GM12878 (cell line): Measurements from ENCODE around the gene IL11. TPM values are rescaled to one million over a fixed set of nuclear protein-coding genes. Genes with fewer than 3 reads are reported as not detected.
A peak's percentile ranks its signal among the peaks of the same experiment; 100 is the strongest.

Experiments used
- ATAC-seq: fragments of 200-7000 bp; cut with Tn5 transposase; 3 replicates; pipeline ENCODE4 v1.9.1; 2020; ENCODE audit warnings: mild to moderate bottlenecking, moderate library complexity
- BruUV-seq: library from RNA; stranded (reverse); fragments of 400-500 nt; replicated peaks from 2 replicates; lab custom pipeline; 2021; lab: Mats Ljungman, UMichigan
- CTCF ChIA-PET: fragments of 300-600 bp; sonication (Branson Sonifier 250); formaldehyde crosslinking; extraction: SDS; loops from one replicate; lab custom pipeline; 2021; ENCODE audit warnings: inconsistent platforms; lab: Yijun Ruan, JAX
- POLR2A ChIA-PET: fragments of 350-600 bp; formaldehyde crosslinking; extraction: SDS; loops from one replicate; lab custom pipeline; 2021; ENCODE audit warnings: inconsistent platforms; lab: Charles Lee
- RAD21 ChIA-PET: fragments of 300-600 bp; sonication (Branson Sonifier 250); formaldehyde crosslinking; loops from one replicate; lab custom pipeline; 2023; ENCODE audit warnings: antibody characterized with exemption; ENCODE audit not compliant: unreplicated experiment; lab: Charles Lee
- SMC1A ChIA-PET: fragments of 300-600 bp; sonication (Branson Sonifier 250); formaldehyde crosslinking; loops from one replicate; lab custom pipeline; 2023; ENCODE audit not compliant: unreplicated experiment, uncharacterized antibody; lab: Charles Lee
- DNase-seq: peaks from one replicate; pipeline ENCODE4 v3.0.0-alpha.2; 2011; ENCODE audit warnings: low read depth, low spot score
- FAIRE-seq: peaks from 3 replicates; lab custom pipeline; 2011; peaks lifted over from hg19 to GRCh38; lab: Jason Lieb, UNC
- H2AFZ ChIP-seq: 2 replicates; pipeline ENCODE4 v1.6.0; 2011; ENCODE audit warnings: low read depth, low read length, control low read depth; ENCODE audit not compliant: control insufficient read depth
- H3K27ac ChIP-seq: 2 replicates; pipeline ENCODE4 v1.5.1; 2011; ENCODE audit warnings: control low read depth; ENCODE audit not compliant: control insufficient read depth, insufficient read depth
- H3K27me3 ChIP-seq, 2 experiments: replicated peaks in 1 of 2; 2 replicates each; pipeline versions ENCODE4 v1.6.0 to v1.6.1; 2011; ENCODE audit warnings: low read length in 1 of 2; ENCODE audit not compliant: control insufficient read depth in 2 of 2, insufficient read depth in 2 of 2
- H3K36me3 ChIP-seq, 2 experiments: 2 replicates each; pipeline ENCODE4 v1.5.1; 2011; ENCODE audit warnings: low read length in 1 of 2; ENCODE audit not compliant: control insufficient read depth in 2 of 2, insufficient read depth in 2 of 2
- H3K4me1 ChIP-seq: 2 replicates; pipeline ENCODE4 v1.6.1; 2011; ENCODE audit warnings: mild to moderate bottlenecking, low read length, moderate library complexity, mixed read lengths; ENCODE audit not compliant: control insufficient read depth, insufficient read depth
- H3K4me2 ChIP-seq: 2 replicates; pipeline ENCODE4 v1.6.0; 2011; ENCODE audit warnings: control low read depth; ENCODE audit not compliant: control insufficient read depth, insufficient read depth
- H3K4me3 ChIP-seq: fragments of 200-600 bp; sonication (generic); 2 replicates; pipeline ENCODE4 v1.5.1; 2016
- H3K79me2 ChIP-seq: 2 replicates; pipeline ENCODE4 v1.6.0; 2011; ENCODE audit warnings: low read length; ENCODE audit not compliant: control insufficient read depth, insufficient read depth
- H3K9ac ChIP-seq: 2 replicates; pipeline ENCODE4 v1.8.0; 2011; ENCODE audit warnings: low read length, control low read depth, mixed read lengths; ENCODE audit not compliant: control insufficient read depth, insufficient read depth
- H3K9me3 ChIP-seq: replicated peaks from 3 replicates; pipeline ENCODE4 v1.5.1; 2011; ENCODE audit warnings: mild to moderate bottlenecking, low read length; ENCODE audit not compliant: control insufficient read depth, insufficient read depth
- H4K20me1 ChIP-seq: 2 replicates; pipeline ENCODE4 v1.6.0; 2011; ENCODE audit not compliant: control insufficient read depth, insufficient read depth
- E2F8 ChIP-seq: fragments of 450-650 bp; IDR thresholded peaks from 2 replicates; pipeline ENCODE4 v1.6.1; 2018; ENCODE audit warnings: mild to moderate bottlenecking, low read depth, moderate library complexity; ENCODE audit not compliant: partially characterized antibody
- ETV6 ChIP-seq, 2 experiments: fragments of 450-650 bp in 1 of 2; IDR thresholded peaks in 1 of 2; conservative IDR thresholded peaks in 1 of 2; 2 replicates each; pipeline ENCODE4 v1.6.1; 2014; ENCODE audit warnings: antibody characterized with exemption in 1 of 2, borderline replicate concordance in 1 of 2, low read depth in 1 of 2, mild to moderate bottlenecking in 1 of 2, moderate library complexity in 1 of 2
- IKZF1 ChIP-seq: fragments of 450-650 bp; conservative IDR thresholded peaks from 2 replicates; pipeline ENCODE4 v1.6.1; 2017; ENCODE audit warnings: antibody characterized with exemption, mild to moderate bottlenecking
- JUNB ChIP-seq: IDR thresholded peaks from 2 replicates; pipeline ENCODE4 v1.6.1; 2016; ENCODE audit warnings: antibody characterized with exemption, mild to moderate bottlenecking
- MEF2B ChIP-seq: fragments of 450-650 bp; IDR thresholded peaks from 2 replicates; pipeline ENCODE4 v1.6.1; 2018; ENCODE audit warnings: mild to moderate bottlenecking, moderate library complexity; ENCODE audit not compliant: partially characterized antibody, poor library complexity, severe bottlenecking
- MXI1 ChIP-seq: fragments of 150-350 bp; IDR thresholded peaks from 2 replicates; pipeline ENCODE4 v1.6.1; 2011; ENCODE audit warnings: low read depth, mild to moderate bottlenecking, inconsistent platforms, low read length, improper control_type of control experiment
- NFYB ChIP-seq: IDR thresholded peaks from 2 replicates; pipeline ENCODE4 v1.6.1; 2011; ENCODE audit warnings: low read depth, mild to moderate bottlenecking, low read length, improper control_type of control experiment, moderate library complexity; ENCODE audit not compliant: insufficient read depth
- POU2F2 ChIP-seq: IDR thresholded peaks from 3 replicates; pipeline ENCODE4 v1.6.1; 2011; ENCODE audit warnings: low read depth, mild to moderate bottlenecking, low read length, borderline replicate concordance
- RUNX3 ChIP-seq: IDR thresholded peaks from 2 replicates; pipeline ENCODE4 v1.6.1; 2012; ENCODE audit warnings: low read length, inconsistent platforms
- SRF ChIP-seq, 2 experiments: IDR thresholded peaks; 2 replicates each; pipeline ENCODE4 v1.6.1; 2011; ENCODE audit warnings: low read depth in 2 of 2, low read length in 2 of 2, mild to moderate bottlenecking in 1 of 2, moderate library complexity in 1 of 2
- SUPT20H ChIP-seq: IDR thresholded peaks from 2 replicates; pipeline ENCODE4 v1.6.1; 2011; ENCODE audit warnings: low read depth, mild to moderate bottlenecking, low read length, moderate library complexity, borderline replicate concordance; ENCODE audit not compliant: control insufficient read depth
- ZNF274 ChIP-seq: IDR thresholded peaks from one replicate; pipeline ENCODE4 v1.8.0; 2011; ENCODE audit not compliant: insufficient read length, insufficient read depth
- ZSCAN29 ChIP-seq: fragments of 450-650 bp; IDR thresholded peaks from 2 replicates; pipeline ENCODE4 v1.6.1; 2017; ENCODE audit warnings: mild to moderate bottlenecking, moderate library complexity
- WGBS: methylation state at CpG from one replicate; pipeline ENCODE4 v1.1.6; 2016; ENCODE audit warnings: low lambda C conversion rate; ENCODE audit not compliant: insufficient replicate concordance, insufficient coverage; ENCODE audit errors: missing lambda C conversion rate; 5-methylcytosine and 5-hydroxymethylcytosine counted together
- in situ Hi-C: fragments of 300-500 bp; cut with MboI; formaldehyde crosslinking; loops from 9 replicates; pipeline ENCODE4 v1.14.3; 2018; ENCODE audit warnings: mixed read lengths
- intact Hi-C: fragments of 100-400 bp; cut with micrococcal nuclease; formaldehyde crosslinking; loops from one replicate; pipeline ENCODE4 v1.14.2; 2022; ENCODE audit not compliant: unreplicated experiment
- polyA plus RNA-seq, 11 experiments: library from polyadenylated mRNA; depleted of rRNA in 4 of 11; unstranded in 6 of 11; stranded (reverse) in 5 of 11; fragments of >200 nt; fragmentation: Nextera tagmentation in 4 of 11; fragmentation: Illumina TruSeq in 1 of 11; extraction: Ambion mirVana in 4 of 11; extraction: Trizol in 1 of 11; gene quantifications; 1 replicate in 1 of 11; 2 replicates in 10 of 11; pipeline versions ENCODE4 v1.2.1 to v1.2.3, GENCODE V29; 2011 to 2016; ENCODE audit warnings: inconsistent platforms in 2 of 11, missing spikeins in 2 of 11, low read depth in 1 of 11
- total RNA-seq, 4 experiments: library from RNA; depleted of rRNA in 3 of 4; stranded (reverse); fragments of >200 nt in 3 of 4; fragmentation: Illumina TruSeq in 1 of 4; extraction: Trizol in 1 of 4; gene quantifications; 2 replicates each; pipeline versions ENCODE4 v1.2.1 to v1.2.3, GENCODE V29; 2013 to 2021
- TF ChIP-seq, protein P1 (sequence below): fragments of 450-650 bp; IDR thresholded peaks from 2 replicates; pipeline ENCODE4 v1.6.1; 2017; ENCODE audit warnings: mild to moderate bottlenecking, moderate library complexity

The IL11 gene
- total and polyA plus RNA-seq, 10 of the 15 experiments (the other 5 are each of a cell fraction or from before 2014, with no cell fraction given), result 0.15 TPM; not detected in 9

DNA sequence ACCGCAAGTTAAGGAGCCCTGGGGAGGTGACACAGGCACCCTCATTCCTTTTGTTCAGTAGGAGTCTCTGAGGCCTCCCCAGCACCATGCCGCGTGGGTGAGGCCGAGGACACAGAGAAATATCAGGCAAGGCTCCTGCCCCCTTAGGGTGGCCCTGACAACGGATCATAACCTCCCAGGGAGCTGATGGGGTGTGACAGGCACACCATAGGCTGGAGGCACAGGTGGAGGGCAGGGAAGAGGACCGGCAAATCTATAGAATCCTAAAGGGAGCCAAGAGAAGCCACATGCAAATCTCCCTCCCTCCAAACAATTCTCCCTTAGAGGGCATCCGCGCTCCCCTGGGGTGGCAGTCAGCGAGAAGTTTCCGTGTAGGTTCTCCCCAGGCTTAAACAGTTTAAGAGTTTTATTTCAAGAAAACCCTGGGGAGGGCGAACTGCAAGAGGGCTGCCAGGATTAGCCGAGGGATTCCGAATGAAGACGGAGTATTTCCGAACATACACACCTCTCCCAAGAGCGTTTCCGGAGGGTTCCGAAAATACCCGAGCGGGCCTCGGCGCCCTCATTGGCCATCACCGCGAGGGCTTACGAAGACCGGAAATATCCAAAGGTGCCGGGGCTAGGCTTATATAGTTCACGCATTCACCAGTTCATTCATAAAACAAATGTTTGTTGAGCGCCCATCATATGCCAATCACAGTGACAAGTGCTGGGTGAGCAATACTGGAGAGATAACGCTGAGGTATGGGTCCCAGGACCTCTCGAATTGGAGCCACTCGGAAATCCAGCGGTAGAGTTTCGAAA, 14.9 kb upstream of the IL11 start:
- peak overlapping the region; percentile 74 for H3K4me2 ChIP-seq
- H3K9ac ChIP-seq, result peak overlapping the region; percentile 77
- H2AFZ ChIP-seq, result peak overlapping the region; percentile 94
- ChIA-PET SMC1A (interaction anchor here (1.0 to 3.1 kb wide), 5 partner anchors 21 to 244 kb away, joined by 3 to 22 read pairs (median 3); partner anchors contain the start of gene KMT5C), CTCF (interaction anchor here (0.6 to 3.4 kb wide), 12 partner anchors 12 to 264 kb away, joined by 3 to 49 read pairs (median 4); partner anchors contain the start of genes HSPBP1, KMT5C, PPP6R1 and ZNF865), POLR2A (interaction anchor here (0.5 to 3.1 kb wide), 14 partner anchors 15 to 269 kb away, joined by 3 to 26 read pairs (median 5); partner anchors contain the start of genes FIZ1, HSPBP1, KMT5C and PPP6R1), RAD21 (interaction anchor here (1.5 to 3.1 kb wide), 10 partner anchors 19 to 214 kb away, joined by 4 to 28 read pairs (median 6); partner anchors contain the start of genes FIZ1, KMT5C, PPP6R1 and UBE2S)
- peaks cover 39% of the 10 kb centered on the region for H3K79me2 ChIP-seq
- H3K4me1 ChIP-seq, result peaks cover 28% of the 10 kb centered on the region
- ATAC-seq (peak; percentile 88), FAIRE-seq (peak; percentile 98), DNase-seq (peak; percentile 88)
- BruUV-seq, result TSS peak; percentile 80
- peaks cover 16 to 23% of the 10 kb centered on the region in 2 experiments; a peak in 3 of 4 replicates for H3K36me3 ChIP-seq
- no peaks in the 10 kb centered on the region for H3K27me3 ChIP-seq
- H4K20me1 ChIP-seq, result peaks cover 11% of the 10 kb centered on the region
- peak overlapping the region; percentile 89 for H3K27ac ChIP-seq
- peak overlapping the region; percentile 64 for H3K4me3 ChIP-seq
- intact Hi-C loops, result loop anchor here (5.0 to 10.0 kb wide), 3 partner anchors 83 to 770 kb away; partner anchors contain the start of gene PPP6R1
- WGBS, result under 1% methylated on average over 34 of the region's 34 CpGs
- no peaks in the 10 kb centered on the region for H3K9me3 ChIP-seq
- TF ChIP-seq ZSCAN29, result peak; percentile 92
- peak; percentile 21 for TF ChIP-seq MXI1
- no peak for TF ChIP-seq ZNF274
- TF ChIP-seq POU2F2, result peak; percentile 16; the same call in 1 of the 3 replicates
- no peak for TF ChIP-seq JUNB
- TF ChIP-seq MEF2B, result peak; percentile 42
- no peak for TF ChIP-seq IKZF1
- TF ChIP-seq ETV6 (conservative IDR thresholded peaks at IDR 0.05 in 1 of 2, IDR thresholded peaks at IDR 0.05 in 1 of 2; ENCODE audit: borderline replicate concordance in 1 of 2, low read depth in 1 of 2), result 0 out of 4 replicates have a peak, but pooled peaks of 1 of the 2 experiments have one; percentile 0
- TF ChIP-seq SRF (IDR thresholded peaks at IDR 0.05; ENCODE audit: low read depth in 2 of 2, low read length in 2 of 2), result 0 out of 4 replicates have a peak, but pooled peaks of 1 of the 2 experiments have one; percentile 10
- peak; percentile 84 for TF ChIP-seq NFYB
- TF ChIP-seq SUPT20H, result no peak
- TF ChIP-seq E2F8, result no peak
- TF ChIP-seq, protein P1, sequence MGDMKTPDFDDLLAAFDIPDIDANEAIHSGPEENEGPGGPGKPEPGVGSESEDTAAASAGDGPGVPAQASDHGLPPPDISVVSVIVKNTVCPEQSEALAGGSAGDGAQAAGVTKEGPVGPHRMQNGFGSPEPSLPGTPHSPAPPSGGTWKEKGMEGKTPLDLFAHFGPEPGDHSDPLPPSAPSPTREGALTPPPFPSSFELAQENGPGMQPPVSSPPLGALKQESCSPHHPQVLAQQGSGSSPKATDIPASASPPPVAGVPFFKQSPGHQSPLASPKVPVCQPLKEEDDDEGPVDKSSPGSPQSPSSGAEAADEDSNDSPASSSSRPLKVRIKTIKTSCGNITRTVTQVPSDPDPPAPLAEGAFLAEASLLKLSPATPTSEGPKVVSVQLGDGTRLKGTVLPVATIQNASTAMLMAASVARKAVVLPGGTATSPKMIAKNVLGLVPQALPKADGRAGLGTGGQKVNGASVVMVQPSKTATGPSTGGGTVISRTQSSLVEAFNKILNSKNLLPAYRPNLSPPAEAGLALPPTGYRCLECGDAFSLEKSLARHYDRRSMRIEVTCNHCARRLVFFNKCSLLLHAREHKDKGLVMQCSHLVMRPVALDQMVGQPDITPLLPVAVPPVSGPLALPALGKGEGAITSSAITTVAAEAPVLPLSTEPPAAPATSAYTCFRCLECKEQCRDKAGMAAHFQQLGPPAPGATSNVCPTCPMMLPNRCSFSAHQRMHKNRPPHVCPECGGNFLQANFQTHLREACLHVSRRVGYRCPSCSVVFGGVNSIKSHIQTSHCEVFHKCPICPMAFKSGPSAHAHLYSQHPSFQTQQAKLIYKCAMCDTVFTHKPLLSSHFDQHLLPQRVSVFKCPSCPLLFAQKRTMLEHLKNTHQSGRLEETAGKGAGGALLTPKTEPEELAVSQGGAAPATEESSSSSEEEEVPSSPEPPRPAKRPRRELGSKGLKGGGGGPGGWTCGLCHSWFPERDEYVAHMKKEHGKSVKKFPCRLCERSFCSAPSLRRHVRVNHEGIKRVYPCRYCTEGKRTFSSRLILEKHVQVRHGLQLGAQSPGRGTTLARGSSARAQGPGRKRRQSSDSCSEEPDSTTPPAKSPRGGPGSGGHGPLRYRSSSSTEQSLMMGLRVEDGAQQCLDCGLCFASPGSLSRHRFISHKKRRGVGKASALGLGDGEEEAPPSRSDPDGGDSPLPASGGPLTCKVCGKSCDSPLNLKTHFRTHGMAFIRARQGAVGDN, result no peak
- TF ChIP-seq RUNX3, result peak; percentile 53; the same call in 1 of the 2 replicates
- in situ Hi-C loops, result no loop called here
